ENCODE measurements around the gene SMPX.

DNA sequence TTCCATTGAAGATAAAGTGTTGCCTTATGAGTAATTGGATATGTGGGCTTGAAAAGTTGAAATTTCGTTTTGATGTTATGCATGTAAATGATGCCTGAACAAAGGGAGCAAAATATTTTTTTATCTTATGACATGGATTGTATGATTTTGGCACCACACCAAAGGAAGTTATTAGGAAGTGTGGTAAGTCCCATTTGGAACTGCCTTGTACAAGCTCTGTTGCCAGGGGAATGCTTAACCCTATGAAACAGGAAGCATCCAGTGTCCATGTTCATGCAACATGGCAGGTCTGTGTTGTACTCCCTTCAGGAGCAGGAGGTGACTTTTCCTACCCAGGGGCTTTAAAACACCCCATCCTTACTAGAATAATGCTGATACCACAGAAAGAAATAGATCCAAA is 13.2 kb downstream of the SMPX start:
- TF ChIP-seq CTCF (IDR thresholded peaks at IDR 0.05; ENCODE audit: insufficient read depth, low read length, poor library complexity, severe bottlenecking), result no peak
- no peak for TF ChIP-seq EZH2phosphoT487 (conservative IDR thresholded peaks at IDR 0.05; ENCODE audit: low read length)
